GM12878 (cell line): ENCODE results near the gene FGF19. TPM values are rescaled to one million over a fixed set of nuclear protein-coding genes. Genes with fewer than 3 reads are reported as not detected.

ENCODE experiments used
- ATAC-seq: fragments of 200-7000 bp; cut with Tn5 transposase; 3 replicates; pipeline ENCODE4 v1.9.1; 2020; ENCODE audit warnings: mild to moderate bottlenecking, moderate library complexity
- BruUV-seq: library from RNA; stranded (reverse); fragments of 400-500 nt; replicated peaks from 2 replicates; lab custom pipeline; 2021; lab: Mats Ljungman, UMichigan
- CTCF ChIA-PET: fragments of 300-600 bp; sonication (Branson Sonifier 250); formaldehyde crosslinking; extraction: SDS; loops from one replicate; lab custom pipeline; 2021; ENCODE audit warnings: inconsistent platforms; lab: Yijun Ruan, JAX
- POLR2A ChIA-PET: fragments of 350-600 bp; formaldehyde crosslinking; extraction: SDS; loops from one replicate; lab custom pipeline; 2021; ENCODE audit warnings: inconsistent platforms; lab: Charles Lee
- RAD21 ChIA-PET: fragments of 300-600 bp; sonication (Branson Sonifier 250); formaldehyde crosslinking; loops from one replicate; lab custom pipeline; 2023; ENCODE audit warnings: antibody characterized with exemption; ENCODE audit not compliant: unreplicated experiment; lab: Charles Lee
- SMC1A ChIA-PET: fragments of 300-600 bp; sonication (Branson Sonifier 250); formaldehyde crosslinking; loops from one replicate; lab custom pipeline; 2023; ENCODE audit not compliant: unreplicated experiment, uncharacterized antibody; lab: Charles Lee
- DNase-seq: peaks from one replicate; pipeline ENCODE4 v3.0.0-alpha.2; 2011; ENCODE audit warnings: low read depth, low spot score
- FAIRE-seq: peaks from 3 replicates; lab custom pipeline; 2011; peaks lifted over from hg19 to GRCh38; lab: Jason Lieb, UNC
- H2AFZ ChIP-seq: 2 replicates; pipeline ENCODE4 v1.6.0; 2011; ENCODE audit warnings: low read depth, low read length, control low read depth; ENCODE audit not compliant: control insufficient read depth
- H3K27ac ChIP-seq: 2 replicates; pipeline ENCODE4 v1.5.1; 2011; ENCODE audit warnings: control low read depth; ENCODE audit not compliant: control insufficient read depth, insufficient read depth
- H3K27me3 ChIP-seq, 2 experiments: replicated peaks in 1 of 2; 2 replicates each; pipeline versions ENCODE4 v1.6.0 to v1.6.1; 2011; ENCODE audit warnings: low read length in 1 of 2; ENCODE audit not compliant: control insufficient read depth in 2 of 2, insufficient read depth in 2 of 2
- H3K36me3 ChIP-seq, 2 experiments: 2 replicates each; pipeline ENCODE4 v1.5.1; 2011; ENCODE audit warnings: low read length in 1 of 2; ENCODE audit not compliant: control insufficient read depth in 2 of 2, insufficient read depth in 2 of 2
- H3K4me1 ChIP-seq: 2 replicates; pipeline ENCODE4 v1.6.1; 2011; ENCODE audit warnings: mild to moderate bottlenecking, low read length, moderate library complexity, mixed read lengths; ENCODE audit not compliant: control insufficient read depth, insufficient read depth
- H3K4me2 ChIP-seq: 2 replicates; pipeline ENCODE4 v1.6.0; 2011; ENCODE audit warnings: control low read depth; ENCODE audit not compliant: control insufficient read depth, insufficient read depth
- H3K4me3 ChIP-seq: fragments of 200-600 bp; sonication (generic); 2 replicates; pipeline ENCODE4 v1.5.1; 2016
- H3K79me2 ChIP-seq: 2 replicates; pipeline ENCODE4 v1.6.0; 2011; ENCODE audit warnings: low read length; ENCODE audit not compliant: control insufficient read depth, insufficient read depth
- H3K9ac ChIP-seq: 2 replicates; pipeline ENCODE4 v1.8.0; 2011; ENCODE audit warnings: low read length, control low read depth, mixed read lengths; ENCODE audit not compliant: control insufficient read depth, insufficient read depth
- H3K9me3 ChIP-seq: replicated peaks from 3 replicates; pipeline ENCODE4 v1.5.1; 2011; ENCODE audit warnings: mild to moderate bottlenecking, low read length; ENCODE audit not compliant: control insufficient read depth, insufficient read depth
- H4K20me1 ChIP-seq: 2 replicates; pipeline ENCODE4 v1.6.0; 2011; ENCODE audit not compliant: control insufficient read depth, insufficient read depth
- CEBPB ChIP-seq, 2 experiments: fragments of 150-350 bp in 1 of 2; IDR thresholded peaks; 2 replicates each; pipeline ENCODE4 v1.6.1; 2012 to 2014; ENCODE audit warnings: low read depth in 2 of 2, low read length in 2 of 2, borderline replicate concordance in 1 of 2, inconsistent platforms in 1 of 2
- CEBPZ ChIP-seq: fragments of 150-350 bp; IDR thresholded peaks from 2 replicates; pipeline ENCODE4 v1.6.1; 2016; ENCODE audit warnings: low read depth, low read length
- CHD1 ChIP-seq: IDR thresholded peaks from 2 replicates; pipeline ENCODE4 v1.6.1; 2012; ENCODE audit warnings: low read depth, low read length, improper control_type of control experiment
- ZNF217 ChIP-seq: fragments of 450-650 bp; IDR thresholded peaks from 2 replicates; pipeline ENCODE4 v1.6.1; 2017; ENCODE audit warnings: antibody characterized with exemption, mild to moderate bottlenecking
- WGBS: methylation state at CpG from one replicate; pipeline ENCODE4 v1.1.6; 2016; ENCODE audit warnings: low lambda C conversion rate; ENCODE audit not compliant: insufficient replicate concordance, insufficient coverage; ENCODE audit errors: missing lambda C conversion rate; 5-methylcytosine and 5-hydroxymethylcytosine counted together
- in situ Hi-C: fragments of 300-500 bp; cut with MboI; formaldehyde crosslinking; loops from 9 replicates; pipeline ENCODE4 v1.14.3; 2018; ENCODE audit warnings: mixed read lengths
- intact Hi-C: fragments of 100-400 bp; cut with micrococcal nuclease; formaldehyde crosslinking; loops from one replicate; pipeline ENCODE4 v1.14.2; 2022; ENCODE audit not compliant: unreplicated experiment
- polyA plus RNA-seq, 11 experiments: library from polyadenylated mRNA; depleted of rRNA in 4 of 11; unstranded in 6 of 11; stranded (reverse) in 5 of 11; fragments of >200 nt; fragmentation: Nextera tagmentation in 4 of 11; fragmentation: Illumina TruSeq in 1 of 11; extraction: Ambion mirVana in 4 of 11; extraction: Trizol in 1 of 11; gene quantifications; 1 replicate in 1 of 11; 2 replicates in 10 of 11; pipeline versions ENCODE4 v1.2.1 to v1.2.3, GENCODE V29; 2011 to 2016; ENCODE audit warnings: inconsistent platforms in 2 of 11, missing spikeins in 2 of 11, low read depth in 1 of 11
- total RNA-seq, 4 experiments: library from RNA; depleted of rRNA in 3 of 4; stranded (reverse); fragments of >200 nt in 3 of 4; fragmentation: Illumina TruSeq in 1 of 4; extraction: Trizol in 1 of 4; gene quantifications; 2 replicates each; pipeline versions ENCODE4 v1.2.1 to v1.2.3, GENCODE V29; 2013 to 2021

The FGF19 gene
- total and polyA plus RNA-seq, 10 of the 15 experiments (the other 5 are each of a cell fraction or from before 2014, with no cell fraction given), result 0.08 TPM; not detected in 9

- CTCF ChIA-PET, result no interaction called here
- ATAC-seq, result no peak
- no peaks in the 10 kb centered on the region for H3K79me2 ChIP-seq
- H2AFZ ChIP-seq, result no peak overlapping the region
- H3K27me3 ChIP-seq, result peaks cover 12 to 16% of the 10 kb centered on the region in 2 experiments
- POLR2A ChIA-PET, result no interaction called here
- BruUV-seq, result no TSS peak
- SMC1A ChIA-PET, result no interaction called here
- no peaks in the 10 kb centered on the region; the same call in 1 of the 2 replicates for H3K4me1 ChIP-seq
- H3K4me2 ChIP-seq, result no peak overlapping the region
- no peaks in the 10 kb centered on the region for H3K9me3 ChIP-seq
- no peak overlapping the region for H3K4me3 ChIP-seq
- no peak overlapping the region for H3K9ac ChIP-seq
- in situ Hi-C loops (no loop called here), intact Hi-C loops (no loop called here)
- H4K20me1 ChIP-seq, result no peaks in the 10 kb centered on the region
- 22% methylated on average over 44 of the region's 45 CpGs for WGBS
- RAD21 ChIA-PET, result no interaction called here
- no peaks in the 10 kb centered on the region for H3K36me3 ChIP-seq
- no peak overlapping the region for H3K27ac ChIP-seq
- no peak for TF ChIP-seq ZNF217
- no peak for TF ChIP-seq CHD1
- TF ChIP-seq CEBPB (IDR thresholded peaks at IDR 0.05; ENCODE audit: borderline replicate concordance in 1 of 2, low read depth in 2 of 2, low read length in 2 of 2), result no peak
- TF ChIP-seq CEBPZ, result no peak
- TF ChIP-seq, all 136 proteins: peak for 0
- DNase-seq, result no peak
- FAIRE-seq, result no peak
These were observed 911 bp downstream of the FGF19 start for GRCh38 chr11:69702769-69703452.
